HG02970 (cell line): ENCODE measurements around the gene ZNF699.
"Not testable (repeated sequence)": the region's sequence is repeated elsewhere in the genome, so short reads cannot be mapped to it uniquely, and the experiment has no call there.

Experiments
- ATAC-seq: cut with Tn5 transposase; IDR thresholded peaks from one replicate; pipeline ENCODE4 v1.9.1; 2021; ENCODE audit warnings: mild to moderate bottlenecking, moderate library complexity, moderate number of reproducible peaks; ENCODE audit not compliant: unreplicated experiment, low FRiP score

Gene ZNF699

GRCh38 chr19:9309139-9309973 lies at the start of gene ZNF699:
TSS of gene ZNF699 (minus strand) at chr19:9309838. CDS start at chr19:9305119, 4,719 bp downstream.
- peak; percentile 96 for ATAC-seq

- ATAC-seq = no peak
Measured at GRCh38 chr19:9354651-9355050, 45.0 kb upstream of the ZNF699 start.

- ATAC-seq = no peak
Measured at GRCh38 chr19:9353011-9353410, 43.4 kb upstream of the ZNF699 start.

GRCh38 chr19:9352505-9352904 lies 42.9 kb upstream of the ZNF699 start:
- ATAC-seq = no peak

GRCh38 chr19:9348671-9349070 lies 39.0 kb upstream of the ZNF699 start:
- no peak for ATAC-seq

- ATAC-seq = no peak
Measured at GRCh38 chr19:9348253-9348652, 38.6 kb upstream of the ZNF699 start.

- ATAC-seq = no peak
Measured at GRCh38 chr19:9345005-9345404, 35.4 kb upstream of the ZNF699 start.

- no peak for ATAC-seq
Measured at GRCh38 chr19:9342610-9343304, 33.1 kb upstream of the ZNF699 start.

GRCh38 chr19:9329999-9330398 lies 20.4 kb upstream of the ZNF699 start:
- no peak for ATAC-seq

GRCh38 chr19:9324584-9324962 lies 14.9 kb upstream of the ZNF699 start:
- no peak for ATAC-seq

- peak; percentile 99 for ATAC-seq
Measured at GRCh38 chr19:9323919-9324583, 14.4 kb upstream of the ZNF699 start, which contains the start of gene ZNF559. TSS of gene ZNF559 (plus strand) at chr19:9324179. CDS start at chr19:9338550, 14,371 bp downstream.

- peak; percentile 39 for ATAC-seq
Measured at GRCh38 chr19:9323557-9323918, 13.9 kb upstream of the ZNF699 start.

- not testable (repeated sequence) for ATAC-seq
Measured at GRCh38 chr19:9322201-9322600, 12.6 kb upstream of the ZNF699 start.

GRCh38 chr19:9321756-9322155 lies 12.1 kb upstream of the ZNF699 start:
- ATAC-seq = not testable (repeated sequence)

GRCh38 chr19:9321338-9321737 lies 11.7 kb upstream of the ZNF699 start:
- ATAC-seq = no peak

- ATAC-seq = no peak
Measured at GRCh38 chr19:9313756-9314155, 4.1 kb upstream of the ZNF699 start.

GRCh38 chr19:9309974-9310446 lies 372 bp upstream of the ZNF699 start:
- ATAC-seq = peak; percentile 59

- ATAC-seq = no peak
Measured at GRCh38 chr19:9308091-9308770, 1.4 kb downstream of the ZNF699 start.

GRCh38 chr19:9306443-9306842 lies 3.2 kb downstream of the ZNF699 start:
- ATAC-seq = no peak

GRCh38 chr19:9296336-9296735 lies 13.3 kb downstream of the ZNF699 start:
- ATAC-seq = no peak
